Tibial nerve (tissue), 4 donors: ENCODE measurements around the gene DCAF10.

Experiments
- CTCF ChIP-seq, 5 experiments: fragments of 200-600 bp in 3 of 5; fragments of 450-650 bp in 2 of 5; sonication (generic) in 3 of 5; IDR thresholded peaks; one replicate each; pipeline ENCODE4 v1.5.1; 2016 to 2019; ENCODE audit warnings: antibody characterized with exemption in 5 of 5, mild to moderate bottlenecking in 3 of 5, moderate library complexity in 2 of 5
- EP300 ChIP-seq, 2 donors: sonication (generic); formaldehyde crosslinking; IDR thresholded peaks; one replicate each; pipeline ENCODE4 v1.6.1; 2017; ENCODE audit warnings: antibody characterized with exemption in 2 of 2, mild to moderate bottlenecking in 1 of 2

GRCh38 chr9:37840560-37841194 lies 40.1 kb downstream of the DCAF10 start:
- TF ChIP-seq EP300 (IDR thresholded peaks at IDR 0.05) (no peak), CTCF (IDR thresholded peaks at IDR 0.05) (no peak)
